DOHH2 (cell line): ENCODE data around the gene CPNE1.

Experiments
- H3F3A ChIP-seq: fragments of 200-600 bp; sonication (generic), shearing (Covaris generic); 2 replicates; pipeline ENCODE4 v1.6.0; 2016; ENCODE audit warnings: antibody characterized with exemption, mild to moderate bottlenecking; ENCODE audit not compliant: control insufficient read depth, insufficient read depth
- H3K27ac ChIP-seq: fragments of 200-600 bp; sonication (generic); 2 replicates; pipeline ENCODE4 v1.5.1; 2014; ENCODE audit warnings: low read depth, mild to moderate bottlenecking, low read length, moderate library complexity
- H3K27me3 ChIP-seq: fragments of 200-600 bp; sonication (generic); 2 replicates; pipeline ENCODE4 v1.6.1; 2014; ENCODE audit warnings: mild to moderate bottlenecking, low read length, mixed read lengths; ENCODE audit not compliant: control insufficient read depth
- H3K36me3 ChIP-seq: fragments of 200-600 bp; sonication (generic); 2 replicates; pipeline ENCODE4 v1.6.1; 2014; ENCODE audit warnings: mild to moderate bottlenecking, low read length, moderate library complexity, mixed read lengths; ENCODE audit not compliant: control insufficient read depth
- H3K4me1 ChIP-seq: fragments of 200-600 bp; sonication (generic); 2 replicates; pipeline ENCODE4 v1.6.1; 2014; ENCODE audit warnings: mild to moderate bottlenecking, low read length, mixed read lengths; ENCODE audit not compliant: control insufficient read depth
- H3K4me2 ChIP-seq: fragments of 200-600 bp; sonication (generic); 2 replicates; pipeline ENCODE4 v1.6.0; 2014; ENCODE audit warnings: mild to moderate bottlenecking, low read length, moderate library complexity
- H3K4me3 ChIP-seq: fragments of 200-600 bp; sonication (generic); 2 replicates; pipeline ENCODE4 v1.5.1; 2014; ENCODE audit warnings: mild to moderate bottlenecking, low read length, mixed read lengths
- H3K79me2 ChIP-seq: fragments of 200-600 bp; sonication (generic); 2 replicates; pipeline ENCODE4 v1.6.1; 2014; ENCODE audit warnings: mild to moderate bottlenecking, low read length, mixed read lengths; ENCODE audit not compliant: control insufficient read depth
- H3K9me2 ChIP-seq: fragments of 200-600 bp; sonication (generic); replicated peaks from 2 replicates; pipeline ENCODE4 v1.6.1; 2014; ENCODE audit warnings: mild to moderate bottlenecking, low read length, mixed read lengths; ENCODE audit not compliant: control insufficient read depth
- H3K9me3 ChIP-seq: fragments of 200-600 bp; sonication (generic); 2 replicates; pipeline ENCODE4 v1.6.1; 2014; ENCODE audit warnings: antibody characterized with exemption, low read length, mixed read lengths; ENCODE audit not compliant: control insufficient read depth, insufficient read depth
- H4K20me1 ChIP-seq: fragments of 200-600 bp; sonication (generic); 2 replicates; pipeline ENCODE4 v1.6.0; 2014; ENCODE audit warnings: low read depth, mild to moderate bottlenecking, antibody characterized with exemption, low read length, moderate library complexity; ENCODE audit not compliant: control insufficient read depth, insufficient read depth
- CTCF ChIP-seq: fragments of 200-600 bp; sonication (generic); IDR thresholded peaks from one replicate; pipeline ENCODE4 v1.5.1; 2014; ENCODE audit warnings: antibody characterized with exemption, mild to moderate bottlenecking, low read depth, low read length; ENCODE audit not compliant: poor library complexity, severe bottlenecking
- EZH2phosphoT487 ChIP-seq: fragments of 200-600 bp; sonication (generic); IDR thresholded peaks from 2 replicates; pipeline ENCODE4 v1.6.1; 2017; ENCODE audit warnings: borderline replicate concordance, mild to moderate bottlenecking, antibody characterized with exemption, low read length, moderate library complexity, mixed read lengths

CPNE1 gene

DNA sequence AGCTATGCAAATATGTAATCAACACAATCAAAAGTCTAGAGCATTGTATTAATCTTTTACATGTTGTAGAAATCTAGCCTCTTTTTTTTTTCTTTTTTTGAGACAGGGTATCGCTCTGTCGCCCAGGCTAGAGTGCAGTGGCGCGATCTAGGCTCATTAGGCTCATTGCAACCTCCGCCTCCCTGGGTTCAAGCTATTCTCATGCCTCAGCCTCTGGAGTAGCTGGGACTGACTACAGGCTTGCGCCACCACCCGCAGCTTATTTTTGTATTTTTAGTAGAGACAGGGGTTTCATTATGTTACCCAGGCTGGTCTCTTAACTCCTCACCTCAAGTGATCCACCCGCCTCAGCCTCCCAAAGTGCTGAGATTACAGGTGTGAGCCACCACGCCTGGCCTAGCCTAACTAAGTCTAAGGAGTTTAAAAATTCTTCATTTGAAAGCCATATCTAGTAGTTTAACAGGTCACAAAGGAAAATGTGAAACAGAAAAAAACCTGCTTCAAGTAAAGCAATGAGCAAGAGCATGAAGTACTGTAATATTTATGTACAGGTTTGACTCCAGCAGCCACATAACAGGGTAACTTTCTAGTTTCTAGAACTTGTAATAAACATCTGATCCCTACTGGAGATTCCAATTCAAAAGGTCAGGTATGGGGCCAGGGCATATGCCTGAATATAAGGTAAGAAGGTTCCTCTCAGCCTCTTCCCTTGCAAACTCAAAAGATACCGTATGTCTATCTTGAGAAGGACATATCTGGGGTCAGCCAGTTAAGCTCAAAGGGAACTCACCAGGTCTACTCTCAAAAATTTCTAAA, 4.4 kb downstream of the CPNE1 start:
- TF ChIP-seq CTCF (no peak), EZH2phosphoT487 (no peak)
- Histone ChIP-seq H3K9me3 (no peaks in the 10 kb centered on the region), H3K27ac (no peak overlapping the region), H3K9me2 (no peaks in the 10 kb centered on the region), H3K4me1 (peaks cover 65% of the 10 kb centered on the region), H3K27me3 (no peaks in the 10 kb centered on the region), H3K36me3 (peaks cover 80% of the 10 kb centered on the region), H3F3A (no peaks in the 10 kb centered on the region), H4K20me1 (peaks cover 51% of the 10 kb centered on the region), H3K79me2 (peaks cover 99% of the 10 kb centered on the region), H3K4me2 (peak overlapping the region; percentile 99), H3K4me3 (0 out of 2 replicates have a peak overlapping the region, but pooled peaks have one; percentile 9)

GRCh38 chr20:35657271-35657670, 7.4 kb downstream of the CPNE1 start:
- H3K4me1 ChIP-seq, result peaks cover 46% of the 10 kb centered on the region
- 0 out of 2 replicates have a peak overlapping the region, but pooled peaks have one; percentile 10 for H3K4me2 ChIP-seq
- TF ChIP-seq CTCF, result no peak
- no peak for TF ChIP-seq EZH2phosphoT487
- no peaks in the 10 kb centered on the region for H3K27me3 ChIP-seq
- no peaks in the 10 kb centered on the region for H3K9me2 ChIP-seq
- H3K27ac ChIP-seq, result no peak overlapping the region
- H3F3A ChIP-seq, result peaks cover 2% of the 10 kb centered on the region; the same call in 1 of the 2 replicates
- peaks cover 100% of the 10 kb centered on the region for H3K79me2 ChIP-seq
- no peak overlapping the region for H3K4me3 ChIP-seq
- H4K20me1 ChIP-seq, result peaks cover 50% of the 10 kb centered on the region
- peaks cover 88% of the 10 kb centered on the region for H3K36me3 ChIP-seq
- H3K9me3 ChIP-seq, result no peaks in the 10 kb centered on the region

- Histone ChIP-seq H3K9me2 (no peaks in the 10 kb centered on the region), H3K4me2 (no peak overlapping the region), H4K20me1 (peaks cover 39% of the 10 kb centered on the region), H3K27me3 (no peaks in the 10 kb centered on the region), H3K4me1 (peaks cover 19% of the 10 kb centered on the region), H3K27ac (no peak overlapping the region), H3K9me3 (no peaks in the 10 kb centered on the region), H3K36me3 (peaks cover 90% of the 10 kb centered on the region), H3K4me3 (no peak overlapping the region), H3F3A (peaks cover 15% of the 10 kb centered on the region; the same call in 1 of the 2 replicates), H3K79me2 (peaks cover 100% of the 10 kb centered on the region)
- TF ChIP-seq CTCF, result no peak
- no peak for TF ChIP-seq EZH2phosphoT487
Measured at GRCh38 chr20:35654415-35654814, 10.3 kb downstream of the CPNE1 start.
